T-helper 2 cell treated with Interferon-gamma antibody and Interleukin-4, amounts not matched to agents 5 μg/mL and 100 μg/mL, for 36 hours (primary cell): Measurements from ENCODE around the gene CD226.
A peak's percentile ranks its signal among the peaks of the same experiment; 100 is the strongest.
"Not testable (repeated sequence)": the region's sequence is repeated elsewhere in the genome, so short reads cannot be mapped to it uniquely, and the experiment has no call there.

Source experiments
- DNase-seq: peaks from one replicate; pipeline ENCODE4 v3.0.0; 2021; ENCODE audit warnings: low spot score
- H3K27ac Mint-ChIP-seq: one replicate; pipeline ENCODE4 v1.8.0; 2021; ENCODE audit warnings: mild to moderate bottlenecking, mixed read lengths
- H3K27me3 Mint-ChIP-seq: one replicate; pipeline ENCODE4 v1.8.0; 2021; ENCODE audit warnings: low read depth, mixed read lengths
- H3K36me3 Mint-ChIP-seq: one replicate; pipeline ENCODE4 v1.8.0; 2021; ENCODE audit warnings: low read depth, mixed read lengths
- H3K4me1 Mint-ChIP-seq: one replicate; pipeline ENCODE4 v1.8.0; 2021; ENCODE audit warnings: low read depth, mixed read lengths
- H3K4me3 Mint-ChIP-seq: one replicate; pipeline ENCODE4 v1.8.0; 2022; ENCODE audit warnings: mild to moderate bottlenecking, moderate library complexity, mixed read lengths
- H3K9me3 Mint-ChIP-seq: one replicate; pipeline ENCODE4 v1.8.0; 2021; ENCODE audit warnings: mixed read lengths

The CD226 gene

GRCh38 chr18:69906765-69907164 lies 40.9 kb downstream of the CD226 start:
- Mint-ChIP-seq H3K9me3 (peaks cover 5% of the 10 kb centered on the region), H3K4me1 (peaks cover 44% of the 10 kb centered on the region), H3K36me3 (peaks cover 63% of the 10 kb centered on the region), H3K27ac (no peak overlapping the region), H3K4me3 (no peak overlapping the region), H3K27me3 (no peaks in the 10 kb centered on the region)
- no peak for DNase-seq

- H3K4me1 Mint-ChIP-seq: peaks cover 54% of the 10 kb centered on the region
- H3K27ac Mint-ChIP-seq: no peak overlapping the region
- H3K27me3 Mint-ChIP-seq: no peaks in the 10 kb centered on the region
- H3K4me3 Mint-ChIP-seq: no peak overlapping the region
- H3K9me3 Mint-ChIP-seq: peaks cover 3% of the 10 kb centered on the region
- H3K36me3 Mint-ChIP-seq: peaks cover 48% of the 10 kb centered on the region
- DNase-seq: no peak
Observed at GRCh38 chr18:69900941-69901340, 46.7 kb downstream of the CD226 start.

- DNase-seq, H3K9me3 Mint-ChIP-seq, H3K27me3 Mint-ChIP-seq: not testable (repeated sequence)
- Mint-ChIP-seq H3K27ac (peak overlapping the region; percentile 66), H3K4me3 (peak overlapping the region; percentile 65), H3K36me3 (peaks cover 55% of the 10 kb centered on the region), H3K4me1 (peaks cover 59% of the 10 kb centered on the region)
Observed at GRCh38 chr18:69899154-69899923, 48.3 kb downstream of the CD226 start.

- Mint-ChIP-seq H3K27ac (peak overlapping the region; percentile 87), H3K4me3 (peak overlapping the region; percentile 86), H3K9me3 (peaks cover 8% of the 10 kb centered on the region), H3K36me3 (peaks cover 56% of the 10 kb centered on the region), H3K27me3 (no peaks in the 10 kb centered on the region), H3K4me1 (peaks cover 65% of the 10 kb centered on the region)
- peak; percentile 47 for DNase-seq
Observed at GRCh38 chr18:69898241-69898861, 49.3 kb downstream of the CD226 start.

- Mint-ChIP-seq H3K36me3 (peaks cover 62% of the 10 kb centered on the region), H3K27ac (peak overlapping the region; percentile 87), H3K4me3 (peak overlapping the region; percentile 86), H3K4me1 (peaks cover 68% of the 10 kb centered on the region), H3K9me3 (peaks cover 8% of the 10 kb centered on the region), H3K27me3 (no peaks in the 10 kb centered on the region)
- peak; percentile 66 for DNase-seq
Observed at GRCh38 chr18:69897397-69898108, 50.1 kb downstream of the CD226 start.

GRCh38 chr18:69895066-69896047 lies 52.3 kb downstream of the CD226 start:
- no peak for DNase-seq
- H3K27me3 Mint-ChIP-seq: no peaks in the 10 kb centered on the region
- H3K9me3 Mint-ChIP-seq: peaks cover 13% of the 10 kb centered on the region
- peak overlapping the region; percentile 79 for H3K27ac Mint-ChIP-seq
- peaks cover 67% of the 10 kb centered on the region for H3K36me3 Mint-ChIP-seq
- H3K4me3 Mint-ChIP-seq: peak overlapping the region; percentile 48
- H3K4me1 Mint-ChIP-seq: peaks cover 68% of the 10 kb centered on the region

GRCh38 chr18:69894467-69894866 lies 53.2 kb downstream of the CD226 start:
- H3K4me1 Mint-ChIP-seq: peaks cover 69% of the 10 kb centered on the region
- H3K27me3 Mint-ChIP-seq: no peaks in the 10 kb centered on the region
- peaks cover 10% of the 10 kb centered on the region for H3K9me3 Mint-ChIP-seq
- peaks cover 65% of the 10 kb centered on the region for H3K36me3 Mint-ChIP-seq
- no peak overlapping the region for H3K4me3 Mint-ChIP-seq
- no peak for DNase-seq
- H3K27ac Mint-ChIP-seq: no peak overlapping the region

GRCh38 chr18:69890558-69890957 lies 57.1 kb downstream of the CD226 start:
- peak; percentile 35 for DNase-seq
- H3K4me1 Mint-ChIP-seq: peaks cover 61% of the 10 kb centered on the region
- H3K4me3 Mint-ChIP-seq: no peak overlapping the region
- H3K27me3 Mint-ChIP-seq: no peaks in the 10 kb centered on the region
- H3K36me3 Mint-ChIP-seq: peaks cover 65% of the 10 kb centered on the region
- H3K9me3 Mint-ChIP-seq: peaks cover 10% of the 10 kb centered on the region
- no peak overlapping the region for H3K27ac Mint-ChIP-seq

GRCh38 chr18:69889009-69889408 lies 58.7 kb downstream of the CD226 start:
- peaks cover 63% of the 10 kb centered on the region for H3K36me3 Mint-ChIP-seq
- peaks cover 68% of the 10 kb centered on the region for H3K4me1 Mint-ChIP-seq
- H3K4me3 Mint-ChIP-seq: peak overlapping the region; percentile 37
- no peaks in the 10 kb centered on the region for H3K27me3 Mint-ChIP-seq
- DNase-seq: peak; percentile 62
- peak overlapping the region; percentile 6 for H3K27ac Mint-ChIP-seq
- peaks cover 9% of the 10 kb centered on the region for H3K9me3 Mint-ChIP-seq

GRCh38 chr18:69887256-69887655 lies 60.4 kb downstream of the CD226 start:
- Mint-ChIP-seq H3K36me3 (peaks cover 52% of the 10 kb centered on the region), H3K27me3 (no peaks in the 10 kb centered on the region), H3K27ac (peak overlapping the region; percentile 28), H3K4me1 (peaks cover 67% of the 10 kb centered on the region), H3K9me3 (peaks cover 5% of the 10 kb centered on the region), H3K4me3 (peak overlapping the region; percentile 43)
- no peak for DNase-seq

GRCh38 chr18:69885841-69886531 lies 61.7 kb downstream of the CD226 start:
- Mint-ChIP-seq H3K27ac (peak overlapping the region; percentile 98), H3K27me3 (no peaks in the 10 kb centered on the region), H3K4me3 (peak overlapping the region; percentile 80), H3K9me3 (peaks cover 1% of the 10 kb centered on the region), H3K36me3 (peaks cover 44% of the 10 kb centered on the region), H3K4me1 (peaks cover 63% of the 10 kb centered on the region)
- peak; percentile 78 for DNase-seq

- Mint-ChIP-seq H3K27ac (peak overlapping the region; percentile 98), H3K27me3 (no peaks in the 10 kb centered on the region), H3K4me1 (peaks cover 59% of the 10 kb centered on the region), H3K36me3 (peaks cover 43% of the 10 kb centered on the region), H3K9me3 (peaks cover under 1% of the 10 kb centered on the region), H3K4me3 (peak overlapping the region; percentile 80)
- DNase-seq: no peak
Observed at GRCh38 chr18:69885355-69885754, 62.3 kb downstream of the CD226 start.

GRCh38 chr18:69883781-69884180 lies 63.9 kb downstream of the CD226 start:
- no peak overlapping the region for H3K4me3 Mint-ChIP-seq
- no peaks in the 10 kb centered on the region for H3K27me3 Mint-ChIP-seq
- H3K4me1 Mint-ChIP-seq: peaks cover 50% of the 10 kb centered on the region
- peaks cover 49% of the 10 kb centered on the region for H3K36me3 Mint-ChIP-seq
- peak overlapping the region; percentile 49 for H3K27ac Mint-ChIP-seq
- no peak for DNase-seq
- H3K9me3 Mint-ChIP-seq: peaks cover 13% of the 10 kb centered on the region
